ENCODE data around the gene SPIN2A.
"Not testable (repeated sequence)": the region's sequence is repeated elsewhere in the genome, so short reads cannot be mapped to it uniquely, and the experiment has no call there.

GRCh38 chrX:57133284-57133683 lies 3.9 kb downstream of the SPIN2A start:
- not testable (repeated sequence) for TF ChIP-seq POLR2A, POLR2AphosphoS5 (IDR thresholded peaks at IDR 0.05)
- TF ChIP-seq, protein P1, sequence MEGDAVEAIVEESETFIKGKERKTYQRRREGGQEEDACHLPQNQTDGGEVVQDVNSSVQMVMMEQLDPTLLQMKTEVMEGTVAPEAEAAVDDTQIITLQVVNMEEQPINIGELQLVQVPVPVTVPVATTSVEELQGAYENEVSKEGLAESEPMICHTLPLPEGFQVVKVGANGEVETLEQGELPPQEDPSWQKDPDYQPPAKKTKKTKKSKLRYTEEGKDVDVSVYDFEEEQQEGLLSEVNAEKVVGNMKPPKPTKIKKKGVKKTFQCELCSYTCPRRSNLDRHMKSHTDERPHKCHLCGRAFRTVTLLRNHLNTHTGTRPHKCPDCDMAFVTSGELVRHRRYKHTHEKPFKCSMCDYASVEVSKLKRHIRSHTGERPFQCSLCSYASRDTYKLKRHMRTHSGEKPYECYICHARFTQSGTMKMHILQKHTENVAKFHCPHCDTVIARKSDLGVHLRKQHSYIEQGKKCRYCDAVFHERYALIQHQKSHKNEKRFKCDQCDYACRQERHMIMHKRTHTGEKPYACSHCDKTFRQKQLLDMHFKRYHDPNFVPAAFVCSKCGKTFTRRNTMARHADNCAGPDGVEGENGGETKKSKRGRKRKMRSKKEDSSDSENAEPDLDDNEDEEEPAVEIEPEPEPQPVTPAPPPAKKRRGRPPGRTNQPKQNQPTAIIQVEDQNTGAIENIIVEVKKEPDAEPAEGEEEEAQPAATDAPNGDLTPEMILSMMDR (IDR thresholded peaks at IDR 0.05 in 8 of 11, conservative IDR thresholded peaks at IDR 0.05 in 3 of 11) = not testable (repeated sequence)
